HFF-Myc (cell line): ENCODE measurements around the gene RIMS4.
"Not testable (repeated sequence)": the region's sequence is repeated elsewhere in the genome, so short reads cannot be mapped to it uniquely, and the experiment has no call there.

Source experiments
- DNase-seq: peaks from one replicate; pipeline ENCODE4 v3.0.0-alpha.2; 2011; ENCODE audit warnings: low read depth; ENCODE audit errors: extremely low read depth
- H3K4me3 ChIP-seq: replicated peaks from 2 replicates; pipeline ENCODE4 v1.5.1; 2011; ENCODE audit warnings: low read depth, mild to moderate bottlenecking, control low read depth, low read length
- CTCF ChIP-seq: IDR thresholded peaks from 2 replicates; pipeline ENCODE4 v1.5.1; 2012; ENCODE audit warnings: mild to moderate bottlenecking, low read depth, low read length, control low read depth; ENCODE audit errors: missing control alignments

Gene RIMS4

GRCh38 chr20:44832724-44833123, 22.4 kb upstream of the RIMS4 start:
- no peak overlapping the region for H3K4me3 ChIP-seq
- TF ChIP-seq CTCF, result no peak
- DNase-seq, result no peak

- DNase-seq, result no peak
- TF ChIP-seq CTCF, result no peak
- H3K4me3 ChIP-seq, result no peak overlapping the region
These were observed 20.6 kb upstream of the RIMS4 start for GRCh38 chr20:44830995-44831394.

- no peak for DNase-seq
- TF ChIP-seq CTCF, result no peak
- no peak overlapping the region for H3K4me3 ChIP-seq
These were observed 20.2 kb upstream of the RIMS4 start for GRCh38 chr20:44830523-44830922.

- DNase-seq, result no peak
- TF ChIP-seq CTCF, result no peak
- H3K4me3 ChIP-seq, result no peak overlapping the region
These were observed 19.3 kb upstream of the RIMS4 start for GRCh38 chr20:44829688-44830087.

- no peak for DNase-seq
- no peak for TF ChIP-seq CTCF
These were observed 18.3 kb upstream of the RIMS4 start for GRCh38 chr20:44828640-44829039.

GRCh38 chr20:44827401-44827800, 17.1 kb upstream of the RIMS4 start:
- no peak for TF ChIP-seq CTCF
- DNase-seq, result no peak
- H3K4me3 ChIP-seq, result no peak overlapping the region

More at GRCh38 chr20:44828640-44829039, 18.3 kb upstream of the RIMS4 start:
- H3K4me3 ChIP-seq, result no peak overlapping the region

- not testable (repeated sequence) for H3K4me3 ChIP-seq, DNase-seq
These were observed 11.2 kb upstream of the RIMS4 start for GRCh38 chr20:44821576-44821975.
